Fibroblast of the conjunctiva (primary cell): Measurements from ENCODE around the gene PIGBOS1.
"Not testable (repeated sequence)": the region's sequence is repeated elsewhere in the genome, so short reads cannot be mapped to it uniquely, and the experiment has no call there.

ENCODE experiments used
- DNase-seq: peaks from one replicate; pipeline ENCODE4 v3.0.0-alpha.2; 2010; ENCODE audit warnings: low read depth

Gene PIGBOS1

GRCh38 chr15:55318588-55319494, at the start of gene PIGBOS1, which contains the start of gene PIGB:
Gene PIGBOS1, minus strand, starts transcription at chr15:55319123. Its CDS starts 1,331 bp downstream, at chr15:55317792.
Gene PIGB, plus strand, starts transcription at chr15:55319222. Its CDS starts 29 bp downstream, at chr15:55319251.
- DNase-seq: peak; percentile 77

GRCh38 chr15:55366981-55367380, 48.1 kb upstream of the PIGBOS1 start:
- no peak for DNase-seq

- DNase-seq: no peak
Observed at GRCh38 chr15:55362641-55363040, 43.7 kb upstream of the PIGBOS1 start.

- DNase-seq: no peak
Observed at GRCh38 chr15:55361048-55361447, 42.1 kb upstream of the PIGBOS1 start.

GRCh38 chr15:55360256-55360655, 41.3 kb upstream of the PIGBOS1 start:
- no peak for DNase-seq

- no peak for DNase-seq
Observed at GRCh38 chr15:55358471-55358870, 39.5 kb upstream of the PIGBOS1 start.

- DNase-seq: peak; percentile 3
Observed at GRCh38 chr15:55357774-55358173, 38.9 kb upstream of the PIGBOS1 start.

- DNase-seq: no peak
Observed at GRCh38 chr15:55356985-55357585, 38.2 kb upstream of the PIGBOS1 start.

GRCh38 chr15:55353025-55353424, 34.1 kb upstream of the PIGBOS1 start:
- DNase-seq: no peak

- no peak for DNase-seq
Observed at GRCh38 chr15:55349282-55349681, 30.4 kb upstream of the PIGBOS1 start.

- no peak for DNase-seq
Observed at GRCh38 chr15:55348281-55348778, 29.4 kb upstream of the PIGBOS1 start.

- DNase-seq: no peak
Observed at GRCh38 chr15:55344206-55344605, 25.3 kb upstream of the PIGBOS1 start.

GRCh38 chr15:55343168-55343567, 24.2 kb upstream of the PIGBOS1 start:
- no peak for DNase-seq

- DNase-seq: no peak
Observed at GRCh38 chr15:55337160-55337559, 18.2 kb upstream of the PIGBOS1 start.

- DNase-seq: no peak
Observed at GRCh38 chr15:55334997-55335396, 16.1 kb upstream of the PIGBOS1 start.

- no peak for DNase-seq
Observed at GRCh38 chr15:55334371-55334770, 15.4 kb upstream of the PIGBOS1 start.

- no peak for DNase-seq
Observed at GRCh38 chr15:55327387-55327786, 8.5 kb upstream of the PIGBOS1 start.

- DNase-seq: no peak
Observed at GRCh38 chr15:55322467-55322866, 3.5 kb upstream of the PIGBOS1 start.

GRCh38 chr15:55320963-55321362, 2.0 kb upstream of the PIGBOS1 start:
- DNase-seq: no peak

GRCh38 chr15:55320238-55320550, 1.3 kb upstream of the PIGBOS1 start:
- DNase-seq: no peak

GRCh38 chr15:55319537-55320237, 764 bp upstream of the PIGBOS1 start:
- peak; percentile 9 for DNase-seq

GRCh38 chr15:55302801-55303200, 16.1 kb downstream of the PIGBOS1 start:
- not testable (repeated sequence) for DNase-seq

- no peak for DNase-seq
Observed at GRCh38 chr15:55297315-55297714, 21.6 kb downstream of the PIGBOS1 start.
